H1 (cell line): ENCODE measurements around the gene PLIN4. TPM values are rescaled to one million over a fixed set of nuclear protein-coding genes. Genes with fewer than 3 reads are reported as not detected.

Source experiments
- CTCF ChIA-PET: fragments of 300-600 bp; sonication (Branson Sonifier 250); formaldehyde crosslinking; loops from one replicate; lab custom pipeline; 2021; ENCODE audit not compliant: partially characterized antibody; lab: Charles Lee
- POLR2A ChIA-PET: fragments of 300-600 bp; sonication (Branson Sonifier 250); formaldehyde crosslinking; loops from one replicate; lab custom pipeline; 2021; ENCODE audit warnings: inconsistent platforms; ENCODE audit not compliant: partially characterized antibody; lab: Charles Lee
- DNase-seq, 2 experiments: peaks; one replicate each; pipeline versions ENCODE4 v3.0.0 to v3.0.0-alpha.2; 2010 to 2022; ENCODE audit warnings: low spot score in 2 of 2, low read depth in 1 of 2, mixed read lengths in 1 of 2
- FAIRE-seq: peaks from 2 replicates; lab custom pipeline; 2011; peaks lifted over from hg19 to GRCh38; lab: Jason Lieb, UNC
- H2AFZ ChIP-seq: 2 replicates; pipeline ENCODE4 v1.8.1; 2012; ENCODE audit warnings: low read length, inconsistent platforms
- H2AK5ac ChIP-seq: 2 replicates; pipeline ENCODE4 v1.6.1; 2013; ENCODE audit warnings: low read depth, low read length
- H2BK120ac ChIP-seq: replicated peaks from 2 replicates; pipeline ENCODE3; 2013; ENCODE audit warnings: low read depth, low read length, inconsistent platforms
- H2BK12ac ChIP-seq: 2 replicates; pipeline ENCODE4 v1.6.1; 2013; ENCODE audit warnings: low read depth, low read length
- H2BK15ac ChIP-seq: 2 replicates; pipeline ENCODE4 v1.6.1; 2013; ENCODE audit warnings: low read length
- H2BK20ac ChIP-seq: 2 replicates; pipeline ENCODE4 v1.6.1; 2013; ENCODE audit warnings: low read length
- H2BK5ac ChIP-seq: 2 replicates; pipeline ENCODE4 v1.6.1; 2013; ENCODE audit warnings: low read depth, low read length
- H3K14ac ChIP-seq: 2 replicates; pipeline ENCODE4 v1.6.1; 2013; ENCODE audit warnings: inconsistent platforms; ENCODE audit not compliant: insufficient read length
- H3K18ac ChIP-seq: 2 replicates; pipeline ENCODE4 v1.6.1; 2013; ENCODE audit warnings: low read length; ENCODE audit errors: extremely low read depth
- H3K23ac ChIP-seq: 2 replicates; pipeline ENCODE4 v1.6.1; 2013; ENCODE audit warnings: inconsistent platforms; ENCODE audit not compliant: insufficient read length
- H3K23me2 ChIP-seq: 2 replicates; pipeline ENCODE4 v1.6.1; 2013; ENCODE audit warnings: low read depth, low read length
- H3K27ac ChIP-seq: 2 replicates; pipeline ENCODE4 v1.6.1; 2011; ENCODE audit warnings: low read depth, low read length, inconsistent platforms
- H3K27me3 ChIP-seq, 4 experiments: replicated peaks in 1 of 4; 1 replicate in 1 of 4; 2 replicates in 3 of 4; pipeline versions ENCODE4 v1.6.1 to v1.8.1; 2011 to 2013; ENCODE audit warnings: low read length in 3 of 4, mild to moderate bottlenecking in 3 of 4, inconsistent platforms in 2 of 4, mixed read lengths in 2 of 4, moderate library complexity in 1 of 4; ENCODE audit not compliant: control insufficient read depth in 3 of 4, insufficient read depth in 3 of 4; ENCODE audit errors: extremely low read depth in 1 of 4
- H3K36me3 ChIP-seq, 4 experiments: 2 replicates each; pipeline versions ENCODE4 v1.6.1 to v1.8.1; 2011 to 2013; ENCODE audit warnings: mild to moderate bottlenecking in 4 of 4, low read length in 3 of 4, moderate library complexity in 2 of 4, control low read depth in 1 of 4, inconsistent platforms in 1 of 4; ENCODE audit not compliant: insufficient read depth in 4 of 4, control insufficient read depth in 2 of 4
- H3K4ac ChIP-seq: replicated peaks from 2 replicates; pipeline ENCODE3; 2013; ENCODE audit warnings: low read length, low read depth, mixed read lengths, inconsistent platforms; ENCODE audit not compliant: insufficient read length
- H3K4me1 ChIP-seq, 4 experiments: replicated peaks in 1 of 4; 1 replicate in 1 of 4; 2 replicates in 3 of 4; pipeline versions ENCODE4 v1.6.1 to v1.8.1; 2011 to 2013; ENCODE audit warnings: low read length in 3 of 4, inconsistent platforms in 2 of 4, mixed read lengths in 1 of 4; ENCODE audit not compliant: insufficient read depth in 4 of 4, control insufficient read depth in 3 of 4
- H3K4me2 ChIP-seq, 2 experiments: 2 replicates each; pipeline versions ENCODE4 v1.6.1 to v1.8.1; 2011 to 2013; ENCODE audit warnings: low read depth in 2 of 2, low read length in 2 of 2, control low read depth in 1 of 2, inconsistent platforms in 1 of 2, mild to moderate bottlenecking in 1 of 2; ENCODE audit not compliant: insufficient read depth in 1 of 2
- H3K4me3 ChIP-seq, 4 experiments: fragments of 200-600, 300-600 bp in 1 of 4; sonication (generic), shearing (Covaris generic), sonication (Bioruptor Twin) in 1 of 4; 2 replicates each; pipeline versions ENCODE4 v1.5.1 to v1.8.1; 2011 to 2016; ENCODE audit warnings: low read length in 4 of 4, low read depth in 3 of 4, control low read depth in 2 of 4, inconsistent platforms in 2 of 4, mild to moderate bottlenecking in 2 of 4, mixed read lengths in 1 of 4, moderate library complexity in 1 of 4; ENCODE audit not compliant: insufficient read depth in 2 of 4; ENCODE audit errors: extremely low read depth in 1 of 4
- H3K56ac ChIP-seq: replicated peaks from 2 replicates; pipeline ENCODE3; 2013; ENCODE audit warnings: low read depth, mild to moderate bottlenecking, mixed read lengths, low read length, inconsistent platforms; ENCODE audit not compliant: insufficient read length
- H3K79me1 ChIP-seq: 2 replicates; pipeline ENCODE4 v1.6.1; 2013; ENCODE audit warnings: low read depth, low read length, control low read depth
- H3K79me2 ChIP-seq, 2 experiments: 2 replicates each; pipeline versions ENCODE4 v1.6.1 to v1.8.1; 2012 to 2013; ENCODE audit warnings: low read length in 2 of 2, mild to moderate bottlenecking in 2 of 2, inconsistent platforms in 1 of 2; ENCODE audit not compliant: insufficient read depth in 2 of 2, control insufficient read depth in 1 of 2
- H3K9ac ChIP-seq, 4 experiments: replicated peaks in 1 of 4; 1 replicate in 1 of 4; 2 replicates in 3 of 4; pipeline versions ENCODE4 v1.6.1 to v1.8.1; 2011 to 2013; ENCODE audit warnings: low read depth in 3 of 4, low read length in 3 of 4, control low read depth in 2 of 4, mild to moderate bottlenecking in 2 of 4, moderate library complexity in 2 of 4, inconsistent platforms in 1 of 4; ENCODE audit errors: extremely low read depth in 1 of 4
- H3K9me3 ChIP-seq, 2 experiments: 2 replicates each; pipeline versions ENCODE4 v1.6.1 to v1.8.1; 2012 to 2013; ENCODE audit warnings: mild to moderate bottlenecking in 2 of 2, moderate library complexity in 2 of 2, control low read depth in 1 of 2, inconsistent platforms in 1 of 2, low read depth in 1 of 2, low read length in 1 of 2, mixed read lengths in 1 of 2; ENCODE audit not compliant: insufficient read depth in 2 of 2
- H4K20me1 ChIP-seq, 2 experiments: replicated peaks in 1 of 2; 2 replicates each; pipeline versions ENCODE3 to v1.8.1; 2011 to 2013; ENCODE audit warnings: inconsistent platforms in 2 of 2, low read length in 2 of 2, mild to moderate bottlenecking in 1 of 2; ENCODE audit not compliant: insufficient read depth in 2 of 2, control insufficient read depth in 1 of 2
- H4K5ac ChIP-seq: 2 replicates; pipeline ENCODE4 v1.6.1; 2013; ENCODE audit warnings: low read length, low read depth, mixed read lengths, inconsistent platforms; ENCODE audit not compliant: insufficient read length
- H4K8ac ChIP-seq: 2 replicates; pipeline ENCODE4 v1.8.0; 2013; ENCODE audit warnings: mild to moderate bottlenecking, moderate library complexity, low read length, inconsistent platforms; ENCODE audit not compliant: insufficient read depth; ENCODE audit errors: extremely low read depth
- H4K91ac ChIP-seq: replicated peaks from 2 replicates; pipeline ENCODE3; 2013; ENCODE audit warnings: low read length, mixed read lengths, inconsistent platforms; ENCODE audit not compliant: insufficient read length
- ATF3 ChIP-seq: IDR thresholded peaks from 2 replicates; pipeline ENCODE4 v1.6.1; 2011; ENCODE audit warnings: low read depth, mild to moderate bottlenecking, low read length; ENCODE audit not compliant: insufficient read depth
- CHD1 ChIP-seq: IDR thresholded peaks from 2 replicates; pipeline ENCODE4 v1.6.1; 2012; ENCODE audit warnings: low read depth, low read length, improper control_type of control experiment
- GABPA ChIP-seq: IDR thresholded peaks from 2 replicates; pipeline ENCODE4 v1.6.1; 2011; ENCODE audit warnings: mild to moderate bottlenecking, low read length, moderate library complexity, borderline replicate concordance; ENCODE audit not compliant: insufficient read depth
- KDM1A ChIP-seq: fragments of 200-600, 300-600 bp; sonication (generic); IDR thresholded peaks from 2 replicates; pipeline ENCODE4 v1.7.1; 2016; ENCODE audit warnings: mild to moderate bottlenecking, low read length, borderline replicate concordance
- POU5F1 ChIP-seq: IDR thresholded peaks from 2 replicates; pipeline ENCODE4 v1.6.1; 2011; ENCODE audit warnings: low read depth, mild to moderate bottlenecking, low read length, moderate library complexity
- ZNF274 ChIP-seq: IDR thresholded peaks from 2 replicates; pipeline ENCODE4 v1.7.0; 2012; ENCODE audit warnings: low read length, borderline replicate concordance; ENCODE audit errors: extremely low read depth
- whole genome bisulfite sequencing, 2 experiments: shearing (Covaris generic) in 1 of 2; methylation state at CpG; one replicate each; pipeline versions ENCODE4 v1.1.6 to v1.1.7; 2013 to 2015; ENCODE audit warnings: low lambda C conversion rate in 2 of 2, mixed read lengths in 2 of 2, inconsistent platforms in 1 of 2, low coverage in 1 of 2, missing lambda C conversion rate in 1 of 2; ENCODE audit not compliant: insufficient replicate concordance in 2 of 2, insufficient coverage in 1 of 2, insufficient read length in 1 of 2; ENCODE audit errors: extremely low coverage in 1 of 2, missing lambda C conversion rate in 1 of 2; 5-methylcytosine and 5-hydroxymethylcytosine counted together
- polyA plus RNA-seq, 7 experiments: library from polyadenylated mRNA; depleted of rRNA in 3 of 7; stranded (reverse) in 5 of 7; unstranded in 2 of 7; fragments of >200 nt in 5 of 7; fragments of 200-250 nt in 2 of 7; gene quantifications; 1 replicate in 5 of 7; 2 replicates in 1 of 7; 4 replicates in 1 of 7; pipeline versions ENCODE4 v1.2.1 to v1.2.3, GENCODE V29; 2011 to 2013; ENCODE audit warnings: missing spikeins in 2 of 7, mixed read lengths in 2 of 7
- total RNA-seq: library from RNA; stranded (reverse); fragmentation: NEBNext Ultra II Directional; extraction: Animal tissue kit (Norgen Biotek cat#: 25700); gene quantifications from 2 replicates; pipeline ENCODE4 v1.2.1, GENCODE V29; 2021
- TF ChIP-seq, protein P1 (sequence below): IDR thresholded peaks from 2 replicates; pipeline ENCODE4 v1.6.1; 2012; ENCODE audit warnings: low read length, inconsistent platforms

PLIN4 gene
- total and polyA plus RNA-seq, 2 of the 8 experiments (the other 6 are each of a cell fraction or from before 2014, with no cell fraction given): 0.35 to 0.45 TPM

DNA sequence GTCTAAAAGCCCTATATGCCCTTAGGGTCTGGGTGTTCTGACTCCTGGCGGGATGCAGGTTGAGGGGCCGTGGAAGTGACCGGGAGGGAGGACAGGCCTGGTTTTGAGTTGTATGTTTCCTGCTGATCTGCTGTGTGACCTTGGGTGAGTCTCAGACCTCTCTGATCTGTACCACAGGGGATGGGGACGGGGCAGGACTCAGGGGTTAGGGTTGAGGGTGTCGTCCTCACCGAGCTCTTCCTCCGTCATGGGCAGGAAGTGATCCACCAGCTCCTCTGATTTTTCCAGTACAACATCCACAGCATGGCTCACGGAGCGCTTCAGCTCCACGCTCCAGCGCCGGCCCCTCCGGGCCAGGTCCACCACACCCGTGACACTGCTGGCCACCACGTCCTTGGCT, 10.6 kb upstream of the PLIN4 start:
- Histone ChIP-seq H2BK20ac (no peak overlapping the region), H2BK120ac (no peak overlapping the region), H4K5ac (no peak overlapping the region), H4K91ac (no peak overlapping the region), H4K20me1 (no peaks in the 10 kb centered on the region), H3K9ac (no peak overlapping the region), H3K9me3 (no peaks in the 10 kb centered on the region), H2AK5ac (no peak overlapping the region; the same call in 1 of the 2 replicates), H3K18ac (no peak overlapping the region), H3K23me2 (no peaks in the 10 kb centered on the region), H3K56ac (no peak overlapping the region), H3K79me1 (no peaks in the 10 kb centered on the region), H3K4me3 (no peak overlapping the region), H2BK12ac (no peak overlapping the region), H3K27ac (no peak overlapping the region), H3K4me2 (no peak overlapping the region), H2BK15ac (no peak overlapping the region), H3K4ac (no peak overlapping the region), H2BK5ac (no peak overlapping the region), H2AFZ (no peak overlapping the region), H3K23ac (no peak overlapping the region), H3K36me3 (no peaks in the 10 kb centered on the region), H3K27me3 (peaks cover 0 to 6% (median 4%) of the 10 kb centered on the region in 4 experiments; a peak in 4 of 7 replicates), H3K79me2 (no peaks in the 10 kb centered on the region), H3K14ac (no peak overlapping the region), H4K8ac (no peak overlapping the region), H3K4me1 (no peaks in the 10 kb centered on the region)
- peak; percentile 45; the same call in 1 of the 2 replicates for TF ChIP-seq KDM1A
- TF ChIP-seq, protein P1, sequence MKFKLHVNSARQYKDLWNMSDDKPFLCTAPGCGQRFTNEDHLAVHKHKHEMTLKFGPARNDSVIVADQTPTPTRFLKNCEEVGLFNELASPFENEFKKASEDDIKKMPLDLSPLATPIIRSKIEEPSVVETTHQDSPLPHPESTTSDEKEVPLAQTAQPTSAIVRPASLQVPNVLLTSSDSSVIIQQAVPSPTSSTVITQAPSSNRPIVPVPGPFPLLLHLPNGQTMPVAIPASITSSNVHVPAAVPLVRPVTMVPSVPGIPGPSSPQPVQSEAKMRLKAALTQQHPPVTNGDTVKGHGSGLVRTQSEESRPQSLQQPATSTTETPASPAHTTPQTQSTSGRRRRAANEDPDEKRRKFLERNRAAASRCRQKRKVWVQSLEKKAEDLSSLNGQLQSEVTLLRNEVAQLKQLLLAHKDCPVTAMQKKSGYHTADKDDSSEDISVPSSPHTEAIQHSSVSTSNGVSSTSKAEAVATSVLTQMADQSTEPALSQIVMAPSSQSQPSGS: no peak
- TF ChIP-seq ZNF274: no peak
- no peak for TF ChIP-seq GABPA
- TF ChIP-seq POU5F1: no peak
- TF ChIP-seq CHD1: no peak
- no peak for TF ChIP-seq ATF3
- POLR2A ChIA-PET: interaction anchor here (1.5 kb wide), 1 partner anchor 11 kb away, joined by 6 read pairs; the partner anchor contains the start of gene PLIN4
- 90% methylated on average over 15 of the region's 15 CpGs; no CpG with 5 or more reads in 1 of the 2 experiments for WGBS, 2 experiments
- CTCF ChIA-PET: interaction anchor here (0.6 to 8.4 kb wide), 6 partner anchors 13 to 108 kb away, joined by 3 to 62 read pairs (median 3); partner anchors contain the start of gene PLIN4
- DNase-seq (no peak), FAIRE-seq (no peak)
